K562 (cell line): ENCODE results near the gene LRRC51. TPM values are rescaled to one million over a fixed set of nuclear protein-coding genes. Genes with fewer than 3 reads are reported as not detected.

Experiments used
- ATF7 ChIP-seq: fragments of 450-650 bp; IDR thresholded peaks from 2 replicates; pipeline ENCODE4 v1.7.1; 2014; ENCODE audit warnings: mild to moderate bottlenecking, moderate library complexity
- CBX1 ChIP-seq: sonication (generic); IDR thresholded peaks from 2 replicates; pipeline ENCODE4 v1.6.1; 2016; ENCODE audit warnings: antibody characterized with exemption, low read depth, mild to moderate bottlenecking
- COPS2 ChIP-seq: fragments of 450-650 bp; conservative IDR thresholded peaks from 2 replicates; pipeline ENCODE4 v1.6.1; 2016; ENCODE audit warnings: mild to moderate bottlenecking, moderate library complexity
- CREB3L1 ChIP-seq: fragments of 450-650 bp; IDR thresholded peaks from 2 replicates; pipeline ENCODE4 v1.6.1; 2014; ENCODE audit warnings: low read depth, mild to moderate bottlenecking, moderate library complexity, borderline replicate concordance
- FIP1L1 ChIP-seq: fragments of 200-400 bp; formaldehyde crosslinking; IDR thresholded peaks from 2 replicates; pipeline ENCODE4 v1.6.1; 2018; ENCODE audit warnings: mild to moderate bottlenecking, low read depth, low read length; ENCODE audit not compliant: poor library complexity, severe bottlenecking
- GABPB1 ChIP-seq: sonication (generic); formaldehyde crosslinking; IDR thresholded peaks from 2 replicates; pipeline ENCODE4 v1.8.0; 2022; ENCODE audit warnings: mild to moderate bottlenecking, missing genetic modification reagents
- ILF3 ChIP-seq: fragments of 450-650 bp; IDR thresholded peaks from 2 replicates; pipeline ENCODE4 v1.6.1; 2018; ENCODE audit warnings: antibody characterized with exemption, mild to moderate bottlenecking, moderate library complexity, borderline replicate concordance
- MCM3 ChIP-seq: fragments of 450-650 bp; IDR thresholded peaks from 2 replicates; pipeline ENCODE4 v1.6.1; 2016
- MYNN ChIP-seq, 2 experiments: sonication (generic); formaldehyde crosslinking in 1 of 2; IDR thresholded peaks; 2 replicates each; pipeline versions ENCODE4 v1.5.0 to v1.6.1; 2016 to 2020; ENCODE audit warnings: antibody characterized with exemption in 1 of 2, missing genetic modification reagents in 1 of 2
- POLR2B ChIP-seq: fragments of 450-650 bp; IDR thresholded peaks from 2 replicates; pipeline ENCODE4 v1.6.1; 2018; ENCODE audit warnings: low read depth; ENCODE audit not compliant: partially characterized antibody
- RBM34 ChIP-seq: fragments of 200-400 bp; formaldehyde crosslinking; IDR thresholded peaks from 2 replicates; pipeline ENCODE4 v1.6.1; 2018; ENCODE audit warnings: low read length, borderline replicate concordance; ENCODE audit not compliant: insufficient read depth
- RNF219 ChIP-seq: fragments of 250-450 bp; sonication (Bioruptor Pico); IDR thresholded peaks from 2 replicates; pipeline ENCODE4 v1.5.0; 2022; ENCODE audit warnings: mild to moderate bottlenecking
- SAFB ChIP-seq: fragments of 200-400 bp; formaldehyde crosslinking; IDR thresholded peaks from 2 replicates; pipeline ENCODE4 v1.6.1; 2017; ENCODE audit warnings: low read depth, low read length, borderline replicate concordance
- TCF15 ChIP-seq: fragments of 250-450 bp; sonication (Bioruptor Pico); IDR thresholded peaks from 2 replicates; pipeline ENCODE4 v1.8.0; 2022; ENCODE audit warnings: moderate library complexity, mild to moderate bottlenecking, inconsistent platforms
- TRIM24 ChIP-seq, 2 experiments: fragments of 450-650 bp; IDR thresholded peaks; 2 replicates each; pipeline ENCODE4 v1.6.1; 2016
- ZNF3 ChIP-seq: fragments of 250-450 bp; sonication (Bioruptor Pico); IDR thresholded peaks from 2 replicates; pipeline ENCODE4 v1.5.0; 2021; ENCODE audit warnings: mild to moderate bottlenecking, moderate library complexity
- ZNF436 ChIP-seq: fragments of 250-450, 450-650 bp; sonication (Bioruptor Pico); formaldehyde crosslinking; IDR thresholded peaks from 2 replicates; pipeline ENCODE4 v1.7.0; 2020; ENCODE audit warnings: mild to moderate bottlenecking
- ZNF592 ChIP-seq: fragments of 450-650 bp; IDR thresholded peaks from 2 replicates; pipeline ENCODE4 v1.6.1; 2017; ENCODE audit warnings: antibody characterized with exemption, mild to moderate bottlenecking
- ZNF644 ChIP-seq: fragments of 200-800 bp; sonication (Bioruptor generic); IDR thresholded peaks from 2 replicates; pipeline ENCODE4 v1.6.1; 2016; ENCODE audit warnings: low read depth, missing genetic modification characterization, missing compliant biosample characterization
- ZNF780A ChIP-seq: fragments of 250-450 bp; sonication (Bioruptor Pico); IDR thresholded peaks from 2 replicates; pipeline ENCODE4 v1.5.0; 2021; ENCODE audit warnings: mild to moderate bottlenecking
- polyA plus RNA-seq, 8 experiments: library from polyadenylated mRNA; depleted of rRNA in 4 of 8; stranded (reverse) in 5 of 8; unstranded in 3 of 8; fragments of >200 nt; fragmentation: Nextera tagmentation in 2 of 8; fragmentation: Illumina TruSeq in 1 of 8; extraction: Ambion mirVana in 2 of 8; extraction: Trizol in 1 of 8; gene quantifications; 2 replicates each; pipeline versions ENCODE4 v1.2.1 to v1.2.3, GENCODE V29; 2011 to 2014; ENCODE audit warnings: inconsistent platforms in 1 of 8, missing spikeins in 1 of 8
- total RNA-seq, 7 experiments: library from RNA; depleted of rRNA in 6 of 7; stranded (reverse); fragments of >200 nt in 6 of 7; fragmentation: Illumina TruSeq in 2 of 7; extraction: Trizol in 2 of 7; gene quantifications; 2 replicates each; pipeline versions ENCODE4 v1.2.1 to v1.2.3, GENCODE V29; 2011 to 2021; ENCODE audit warnings: low replicate concordance in 1 of 7

LRRC51 gene
- total and polyA plus RNA-seq, 9 of the 15 experiments (the other 6 are each of a cell fraction or from before 2014, with no cell fraction given), result 4.7 to 10.6 (median 5.6) TPM

- TF ChIP-seq COPS2 (no peak), RNF219 (CRISPR knock-in tag) (no peak), ATF7 (peak; percentile 96), ZNF592 (0 out of 2 replicates have a peak, but pooled peaks have one; percentile 8), ILF3 (no peak), ZNF780A (CRISPR knock-in tag) (no peak), MYNN (IDR thresholded peaks at IDR 0.05) (peak; percentile 99), MYNN (CRISPR knock-in tag; IDR thresholded peaks at IDR 0.05) (0 out of 2 replicates have a peak, but pooled peaks have one; percentile 63), MCM3 (no peak), CBX1 (no peak), SAFB (no peak), ZNF436 (no peak), ZNF644 (tag) (no peak; the same call in 1 of the 2 replicates), TRIM24 (IDR thresholded peaks at IDR 0.05) (peak in 1 of 2 experiments; percentile 36; a peak in 1 of 4 replicates), CREB3L1 (peak; percentile 87), TCF15 (CRISPR knock-in tag) (no peak), GABPB1 (CRISPR knock-in tag) (peak; percentile 89), POLR2B (peak; percentile 85), RBM34 (no peak), ZNF3 (CRISPR knock-in tag) (no peak), FIP1L1 (no peak)
Observed at GRCh38 chr11:72080326-72081183, at the start of gene LRRC51, which contains the start of gene NUMA1 (continued).
